HG03095 (cell line): ENCODE results near the gene ACBD6.

Source experiments
- ATAC-seq: cut with Tn5 transposase; IDR thresholded peaks from one replicate; pipeline ENCODE4 v1.9.1; 2021; ENCODE audit warnings: moderate library complexity; ENCODE audit not compliant: unreplicated experiment

The ACBD6 gene

DNA sequence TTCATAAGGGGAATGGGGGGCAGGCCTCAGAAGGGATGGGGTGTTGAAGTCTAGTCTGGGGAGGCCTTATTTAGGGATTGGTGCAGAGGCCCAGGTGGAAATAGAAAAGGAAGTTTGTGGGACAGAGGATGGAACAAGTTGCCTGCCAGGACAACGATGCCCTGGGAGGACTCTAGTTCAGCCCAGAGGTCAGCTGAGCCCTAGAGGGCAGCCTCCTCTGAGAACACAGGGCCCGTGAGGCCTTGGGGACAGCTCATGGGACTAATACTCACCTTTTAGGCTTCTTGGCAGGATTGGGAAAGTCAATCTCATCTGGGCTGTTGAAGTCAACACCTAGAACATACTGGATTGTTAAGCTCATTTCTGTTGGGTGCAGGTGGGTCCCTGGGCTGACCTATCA lies 229.3 kb downstream of the ACBD6 start:
- no peak for ATAC-seq

DNA sequence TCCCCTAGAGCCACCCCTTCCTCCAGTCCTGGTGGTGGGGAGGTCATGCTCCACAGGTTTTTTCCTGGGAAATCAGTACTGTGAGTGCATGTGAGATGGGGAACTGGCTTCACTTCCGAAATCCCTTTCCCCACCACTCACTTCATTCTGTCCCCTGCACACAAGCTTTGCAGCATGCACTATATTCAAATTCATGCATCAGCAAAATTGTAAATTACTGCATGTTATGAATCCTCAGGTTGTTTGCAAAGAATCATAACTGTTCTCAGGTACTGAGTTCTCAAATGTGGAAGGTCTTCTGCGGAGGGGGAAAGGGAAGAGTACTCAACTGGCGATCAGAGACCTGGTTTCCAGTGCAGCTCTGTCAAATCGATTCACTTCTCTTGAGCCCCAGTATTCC lies 230.0 kb downstream of the ACBD6 start:
- no peak for ATAC-seq

DNA sequence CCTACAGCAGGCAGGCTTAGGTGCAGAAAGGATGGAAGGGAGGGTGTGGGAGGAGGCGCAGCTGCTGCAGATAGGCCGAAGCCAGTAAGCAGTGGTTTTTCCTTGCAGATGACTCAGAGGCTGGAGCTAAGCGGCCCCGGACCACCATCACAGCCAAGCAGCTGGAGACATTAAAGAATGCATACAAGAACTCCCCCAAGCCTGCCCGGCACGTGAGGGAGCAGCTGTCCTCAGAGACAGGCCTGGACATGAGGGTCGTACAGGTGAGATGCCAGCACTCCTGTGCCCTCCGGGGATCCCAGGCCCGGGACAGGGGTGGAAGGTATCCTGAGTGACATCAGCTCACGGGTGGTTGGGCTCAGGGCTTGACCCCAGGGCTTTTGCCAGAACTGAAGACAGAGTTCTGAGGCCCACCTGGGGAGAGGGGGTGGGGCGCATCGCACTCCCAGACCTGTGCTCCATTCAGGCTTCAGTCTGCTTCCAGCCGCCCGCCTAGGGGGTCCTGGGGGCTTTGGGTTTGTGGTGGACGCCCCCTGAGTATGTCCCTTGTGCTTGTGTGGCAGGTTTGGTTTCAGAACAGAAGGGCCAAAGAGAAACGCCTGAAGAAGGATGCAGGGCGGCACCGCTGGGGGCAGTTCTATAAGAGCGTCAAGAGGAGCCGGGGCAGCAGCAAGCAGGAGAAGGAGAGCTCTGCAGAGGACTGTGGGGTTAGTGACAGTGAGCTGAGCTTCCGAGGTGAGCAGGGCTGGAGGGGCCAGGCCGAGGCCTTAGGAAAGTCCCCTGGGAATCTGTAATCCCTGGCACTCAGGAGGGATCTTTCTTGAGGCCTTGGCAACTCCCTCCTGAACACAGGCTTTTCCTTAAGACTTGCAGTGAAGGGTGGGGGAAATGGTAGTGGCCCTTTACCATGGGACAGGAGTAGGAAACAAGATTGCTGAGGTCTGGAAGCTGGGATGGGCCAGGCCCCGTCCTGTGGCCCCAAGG lies 230.8 kb downstream of the ACBD6 start:
- no peak for ATAC-seq

DNA sequence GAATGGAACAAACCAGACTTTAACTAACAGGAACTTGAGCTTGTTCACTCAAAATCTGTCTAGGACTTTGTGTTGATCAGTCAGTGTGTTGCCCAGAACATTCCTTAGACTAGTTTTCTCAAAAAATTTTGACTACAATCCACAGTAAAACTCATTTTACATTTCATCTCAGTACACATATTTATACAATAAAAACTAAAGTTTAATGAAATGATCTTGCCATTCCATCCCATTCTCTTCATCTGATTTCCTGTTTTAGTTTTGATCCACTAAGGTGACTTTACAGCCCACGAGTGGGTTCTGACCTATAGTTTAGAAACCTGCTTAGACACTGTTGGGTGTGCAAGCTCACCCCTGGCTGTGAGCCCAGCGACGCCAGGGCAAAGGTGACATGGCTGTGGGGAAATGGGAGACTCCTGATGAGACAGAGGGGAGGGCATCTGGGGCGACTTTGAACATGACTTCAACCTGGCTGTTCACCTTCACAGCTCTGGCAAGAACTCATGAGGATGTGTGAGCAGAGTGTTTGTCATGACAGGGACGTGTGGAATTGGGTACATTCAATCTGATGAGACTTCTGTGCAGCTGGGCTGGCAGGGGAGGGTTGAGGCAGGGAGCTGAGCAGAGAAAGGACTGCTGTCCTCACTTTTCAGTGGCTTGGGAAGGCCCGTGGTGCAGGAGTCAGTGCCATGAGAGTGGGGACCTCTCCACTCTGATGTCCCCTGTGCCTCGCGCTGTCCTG lies 231.7 kb downstream of the ACBD6 start:
- no peak for ATAC-seq

DNA sequence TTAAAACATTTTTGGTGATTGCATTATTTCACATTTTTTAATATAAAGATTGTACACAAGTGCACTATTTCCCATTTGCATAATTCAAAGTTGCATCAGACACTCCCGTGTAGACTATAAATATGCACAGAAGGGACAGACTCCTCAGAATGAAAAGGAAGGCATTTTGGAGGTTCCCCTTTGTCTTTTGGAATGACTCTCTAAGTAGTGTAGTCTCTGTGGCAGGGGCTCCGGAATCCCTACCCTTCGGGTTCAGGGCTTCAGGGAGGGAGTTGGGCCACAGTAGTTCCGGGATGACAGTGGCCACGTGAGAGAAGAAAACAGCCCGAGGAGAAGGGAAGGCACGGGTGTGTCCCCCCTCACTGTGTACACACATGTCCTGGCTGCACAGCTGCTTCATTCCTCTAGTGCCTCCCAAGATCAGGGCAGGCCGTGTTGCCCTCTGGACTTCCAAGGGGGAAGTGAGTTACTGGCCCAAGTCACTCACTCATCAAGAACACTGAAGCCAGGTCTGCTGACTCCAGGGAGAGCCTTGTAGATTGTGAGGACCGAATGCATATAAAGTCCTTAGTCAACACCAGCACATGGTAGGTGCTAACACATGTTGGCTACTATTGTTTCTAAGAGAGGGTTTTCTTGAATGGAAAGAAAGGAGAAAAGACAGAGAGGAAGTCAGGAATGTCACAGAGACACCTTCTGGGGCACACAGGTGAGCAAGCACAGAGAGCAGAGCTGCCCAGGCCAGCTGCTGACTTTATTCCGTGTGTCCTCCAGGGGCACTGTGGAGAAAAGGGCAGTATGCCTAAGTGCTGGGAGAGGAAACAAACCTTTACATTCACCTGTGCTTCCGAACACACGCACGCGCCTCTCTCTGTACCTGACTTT lies 232.5 kb downstream of the ACBD6 start:
- no peak for ATAC-seq

DNA sequence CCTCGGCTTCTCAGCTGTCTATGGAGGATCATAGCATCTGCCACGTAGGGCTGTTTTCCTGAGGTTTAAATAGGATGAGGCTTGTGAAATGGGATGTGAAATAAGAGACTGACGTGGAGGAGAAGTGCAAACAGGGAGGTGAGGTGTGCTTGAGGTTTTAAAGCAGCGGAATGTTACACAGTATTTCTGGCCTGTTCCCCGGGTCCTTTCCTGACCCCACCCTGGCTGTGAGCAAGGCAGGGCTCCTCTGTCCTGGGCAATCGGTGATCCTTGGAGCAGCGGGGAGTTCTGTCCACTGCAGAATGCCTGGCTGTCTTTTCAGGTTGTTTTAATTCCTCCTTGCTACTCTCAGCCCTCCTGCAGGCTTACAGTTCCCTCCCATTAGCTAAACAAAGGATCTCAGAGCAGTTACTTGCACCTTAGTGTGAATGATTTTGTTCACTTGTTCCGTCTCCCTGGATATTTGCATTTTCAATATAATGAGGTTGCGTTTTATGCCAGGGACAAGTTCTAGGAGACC lies 233.8 kb downstream of the ACBD6 start:
- no peak for ATAC-seq

DNA sequence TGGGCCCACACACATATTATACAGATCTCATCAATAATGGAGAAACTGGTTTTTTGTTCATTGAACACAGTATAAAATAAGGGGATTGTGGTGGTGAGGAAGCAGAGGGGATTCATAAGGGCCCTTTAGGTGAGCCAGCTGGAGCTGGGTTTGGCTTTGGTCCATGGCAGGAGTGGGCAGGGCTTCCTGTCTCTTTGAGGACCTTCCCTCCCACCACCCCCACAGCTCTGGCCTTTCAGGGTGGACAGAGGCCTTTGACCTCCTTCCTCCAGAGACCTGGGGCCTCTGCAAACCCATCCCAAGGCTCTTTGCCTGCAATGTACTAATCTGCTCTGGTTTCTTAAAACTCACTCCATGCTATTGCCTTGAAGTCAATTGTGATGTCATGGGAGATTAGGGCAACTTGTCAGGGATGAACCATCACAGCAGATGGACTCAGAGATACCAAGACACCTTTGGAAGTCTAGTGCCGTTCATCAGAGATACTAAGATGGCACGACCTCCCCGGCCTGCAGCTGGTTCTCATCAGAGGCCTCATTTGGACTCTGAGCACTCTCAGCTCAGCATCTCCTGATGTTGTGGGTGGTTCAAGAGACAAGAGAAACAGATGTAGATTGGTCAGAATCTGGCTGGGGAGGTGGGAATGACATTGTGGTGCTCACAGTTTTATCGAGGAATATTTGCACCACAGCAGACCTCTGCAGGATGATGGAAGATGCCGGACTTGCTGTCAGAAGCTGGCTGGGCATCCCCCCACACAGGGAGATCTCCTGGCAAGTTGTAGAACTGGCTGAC lies 234.4 kb downstream of the ACBD6 start:
- ATAC-seq = no peak

DNA sequence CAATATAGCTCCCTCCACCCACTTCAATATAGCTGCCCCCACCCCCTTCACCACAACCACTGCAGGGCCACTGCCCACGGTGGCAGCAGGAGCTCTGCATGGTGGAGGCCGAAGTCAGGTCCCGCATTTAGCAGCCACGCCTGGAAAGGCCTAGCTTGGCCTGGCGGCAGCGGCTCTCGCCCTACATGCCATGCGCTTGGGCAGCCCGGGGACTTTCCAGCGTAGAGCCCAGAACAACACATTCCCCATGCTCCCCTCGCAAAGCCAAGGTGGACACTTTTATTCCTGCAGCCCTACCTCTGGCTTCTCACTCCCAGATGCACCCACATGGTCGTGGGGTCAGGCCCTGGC lies 235.2 kb downstream of the ACBD6 start:
- ATAC-seq = no peak

DNA sequence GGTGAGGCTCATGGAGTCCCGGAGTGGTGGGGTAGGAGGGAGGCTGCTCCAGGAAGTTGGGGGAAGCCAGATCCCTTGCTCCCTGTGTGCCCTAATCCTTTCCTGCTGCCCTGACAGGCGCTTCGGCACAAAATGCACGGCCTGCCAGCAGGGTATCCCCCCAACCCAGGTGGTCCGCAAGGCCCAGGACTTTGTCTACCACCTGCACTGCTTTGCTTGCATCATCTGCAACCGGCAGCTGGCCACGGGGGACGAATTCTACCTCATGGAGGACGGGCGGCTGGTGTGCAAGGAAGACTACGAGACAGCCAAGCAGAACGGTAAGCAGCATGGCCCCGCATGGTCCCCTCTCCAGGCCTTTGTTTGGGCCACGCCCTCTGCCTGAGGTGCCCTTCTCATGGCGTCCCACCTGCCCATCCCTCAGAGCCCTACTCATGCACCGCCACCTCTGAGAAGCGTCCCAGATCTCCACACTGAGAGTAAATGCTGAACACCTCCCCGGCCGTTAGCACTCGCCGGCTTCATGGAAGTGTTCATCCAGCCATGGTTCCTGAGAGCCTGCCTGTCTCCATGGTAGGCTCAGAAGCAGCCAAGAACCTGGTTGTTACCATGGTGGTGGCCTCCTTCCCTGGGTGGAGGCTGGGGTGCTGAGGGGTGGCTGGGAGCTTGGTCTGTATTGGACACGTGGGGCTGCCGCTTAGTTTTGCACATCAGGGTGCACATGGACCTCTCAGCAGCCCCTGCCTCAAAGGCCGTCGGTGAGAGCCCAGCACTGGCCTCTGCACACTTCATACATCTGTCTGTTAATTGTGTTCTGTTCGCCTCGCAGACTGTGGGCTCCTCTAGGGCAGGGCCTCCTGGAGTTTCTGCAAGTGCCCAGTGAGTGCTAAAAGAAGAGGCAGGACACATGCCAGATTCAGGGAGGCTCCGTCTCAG lies 235.8 kb downstream of the ACBD6 start:
- ATAC-seq = no peak

DNA sequence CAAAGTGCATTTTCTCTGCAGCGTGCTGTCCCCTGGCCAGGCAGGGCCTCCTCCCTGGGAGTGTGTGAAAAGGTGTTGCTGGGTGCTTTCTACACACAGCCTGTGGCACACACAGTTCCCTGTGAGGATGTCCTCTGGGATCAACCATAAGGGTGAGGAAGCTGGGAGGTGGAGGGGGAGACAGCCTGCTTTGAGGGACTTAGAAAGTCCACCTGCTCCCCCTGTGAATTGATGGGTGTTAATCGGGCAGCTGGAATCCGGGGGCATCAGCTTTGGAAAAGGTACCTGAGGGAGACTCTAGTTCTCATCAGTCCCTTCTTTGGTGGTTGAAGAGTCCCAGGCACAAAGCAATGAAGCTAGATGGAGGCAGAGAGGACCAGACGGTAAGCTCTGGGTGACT lies 236.5 kb downstream of the ACBD6 start:
- no peak for ATAC-seq

DNA sequence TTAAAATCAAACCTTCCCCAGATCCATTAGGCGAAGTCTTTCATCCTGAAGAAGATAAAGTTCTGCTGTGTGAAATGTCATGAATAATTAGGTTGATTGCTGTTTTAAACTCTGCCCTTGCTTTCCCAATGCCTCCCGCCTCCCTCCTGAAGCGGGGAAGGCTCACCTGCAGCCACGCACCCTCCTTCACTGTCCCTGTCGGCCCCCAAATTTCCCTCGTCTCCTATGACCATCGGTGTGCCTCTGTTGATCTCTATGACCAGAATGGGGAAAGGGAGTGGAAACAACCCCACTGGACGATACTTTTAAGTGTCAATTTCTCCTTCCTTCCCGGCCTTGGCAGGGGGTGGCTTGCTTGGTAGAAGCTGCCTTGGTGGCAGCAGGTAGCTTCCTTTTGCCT lies 237.2 kb downstream of the ACBD6 start:
- ATAC-seq = no peak

DNA sequence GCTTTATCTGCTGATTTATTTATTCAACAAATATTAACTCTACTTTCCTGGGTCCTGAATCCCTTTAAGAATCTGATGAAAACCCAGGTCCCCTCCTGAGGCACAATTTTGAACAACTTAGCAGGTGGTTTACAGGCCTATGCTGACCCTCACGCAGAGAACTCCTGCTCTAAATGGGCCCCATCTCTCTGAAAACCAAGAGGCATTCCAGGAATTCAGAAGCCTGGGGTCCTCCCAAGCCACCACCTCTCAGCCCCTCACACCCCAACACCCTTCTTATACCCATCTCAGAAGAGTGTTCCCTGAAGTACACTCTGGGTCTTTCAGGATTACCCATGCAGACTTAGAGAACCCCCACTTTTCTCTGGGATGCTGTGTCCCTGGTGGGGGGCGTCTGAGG lies 237.8 kb downstream of the ACBD6 start:
- no peak for ATAC-seq

DNA sequence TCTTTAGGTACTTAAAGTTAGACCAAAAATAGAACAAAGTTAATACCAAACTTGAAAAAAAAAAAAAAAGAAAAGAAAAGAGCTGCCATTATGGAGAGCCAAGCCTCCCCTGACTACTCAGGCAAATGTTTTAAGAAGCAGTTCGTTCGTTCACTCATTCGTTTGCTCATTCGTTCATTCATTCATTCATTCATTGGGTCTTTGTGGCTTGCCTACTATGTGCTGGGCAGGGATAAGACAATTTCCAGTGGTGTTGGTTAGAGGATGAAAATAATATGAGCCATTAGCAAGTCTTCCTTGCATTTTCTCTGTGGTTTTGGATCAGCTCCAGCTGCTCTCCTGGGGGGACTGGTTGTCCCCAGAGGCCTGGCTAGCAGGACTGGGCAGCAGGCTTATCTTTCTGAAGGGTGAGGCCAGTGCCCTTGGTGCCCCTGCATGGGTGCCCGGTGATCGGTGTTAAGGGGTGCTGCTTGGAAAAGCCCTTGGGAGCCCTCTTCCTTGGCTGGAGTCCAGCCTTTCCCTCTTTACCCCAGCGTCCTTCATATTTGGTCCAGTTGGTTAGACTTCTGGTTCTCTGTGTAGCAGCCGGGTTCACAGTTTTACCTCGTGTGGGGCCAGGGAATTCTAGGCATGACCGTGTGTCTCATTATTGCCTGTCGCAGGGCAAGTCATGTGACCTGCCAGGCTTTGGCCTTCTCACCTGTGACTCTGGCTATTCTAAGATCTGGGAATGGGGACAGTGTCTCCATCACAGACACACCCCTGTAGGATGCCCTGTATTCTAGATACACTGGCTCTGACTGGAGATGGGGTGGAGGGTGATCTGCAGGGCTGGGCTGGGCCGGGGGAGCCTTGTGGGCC lies 239.5 kb downstream of the ACBD6 start:
- ATAC-seq = no peak

DNA sequence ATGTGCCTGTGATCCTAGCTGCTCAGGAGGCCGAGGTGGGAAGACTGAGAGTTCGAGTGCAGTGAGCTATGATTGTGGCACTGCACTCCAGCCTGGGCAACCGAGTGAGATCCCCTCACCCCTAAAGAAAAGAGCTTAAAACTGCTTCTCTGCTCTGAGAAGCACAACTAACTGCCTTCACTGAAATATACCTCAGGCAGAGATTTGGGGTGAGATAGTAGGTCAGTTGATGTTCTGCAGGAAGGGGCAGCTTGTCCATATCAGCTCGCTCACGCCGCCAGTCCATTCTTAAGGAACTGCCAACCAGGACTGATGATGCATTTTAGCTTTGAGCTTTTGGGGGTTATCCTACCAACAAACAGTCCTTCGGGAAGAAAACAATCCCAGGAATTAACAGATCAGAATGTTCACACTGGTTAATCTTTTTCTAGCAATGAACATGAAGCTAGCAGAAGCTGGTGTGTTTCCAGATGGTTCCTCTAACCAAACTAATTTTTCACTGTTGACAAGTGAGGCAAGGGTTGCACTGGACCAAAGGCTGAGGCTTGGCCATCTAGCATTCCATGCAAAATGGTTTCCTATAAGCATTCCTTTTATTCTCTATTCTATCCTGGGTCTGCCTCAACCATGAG lies 240.7 kb downstream of the ACBD6 start:
- no peak for ATAC-seq

DNA sequence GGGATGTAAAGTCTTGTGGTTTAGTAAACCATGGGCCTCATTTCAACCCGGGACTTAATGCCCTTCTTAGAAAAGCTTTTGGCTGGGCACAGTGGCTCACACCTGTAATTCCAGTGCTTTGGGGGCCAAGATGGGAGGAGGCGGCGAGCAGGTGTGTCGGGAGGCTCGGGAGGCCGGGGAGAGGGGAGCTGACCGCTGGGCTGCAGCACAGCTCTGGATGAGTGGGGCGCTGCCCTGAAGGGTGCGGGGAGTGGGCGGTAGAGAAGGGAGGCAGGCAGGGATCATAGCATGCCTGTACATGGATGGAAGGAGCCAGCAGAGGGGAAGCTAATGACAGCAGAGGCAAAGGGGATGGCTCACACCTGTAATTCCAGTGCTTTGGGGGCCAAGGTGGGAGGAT lies 241.3 kb downstream of the ACBD6 start:
- ATAC-seq = no peak

DNA sequence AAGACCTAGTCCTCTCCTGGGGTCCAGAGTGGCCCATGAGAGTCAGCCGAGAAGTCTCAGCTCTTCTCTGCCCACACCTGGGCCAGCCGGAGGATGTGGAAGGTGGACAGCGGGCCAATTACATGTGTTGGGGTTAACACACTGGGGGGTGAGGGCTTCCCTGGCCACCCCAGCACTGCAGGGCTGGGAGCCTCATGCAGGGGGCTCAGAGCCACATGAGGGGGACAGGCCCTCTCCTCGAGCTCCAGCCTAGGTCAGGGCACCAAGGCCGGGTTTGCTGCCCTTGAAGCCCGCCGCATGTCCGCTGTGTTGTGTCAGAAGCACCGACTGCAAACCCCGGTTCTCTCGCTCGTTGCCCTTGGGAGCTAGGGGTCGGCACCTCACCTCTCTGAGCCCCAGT lies 241.8 kb downstream of the ACBD6 start:
- ATAC-seq = no peak

DNA sequence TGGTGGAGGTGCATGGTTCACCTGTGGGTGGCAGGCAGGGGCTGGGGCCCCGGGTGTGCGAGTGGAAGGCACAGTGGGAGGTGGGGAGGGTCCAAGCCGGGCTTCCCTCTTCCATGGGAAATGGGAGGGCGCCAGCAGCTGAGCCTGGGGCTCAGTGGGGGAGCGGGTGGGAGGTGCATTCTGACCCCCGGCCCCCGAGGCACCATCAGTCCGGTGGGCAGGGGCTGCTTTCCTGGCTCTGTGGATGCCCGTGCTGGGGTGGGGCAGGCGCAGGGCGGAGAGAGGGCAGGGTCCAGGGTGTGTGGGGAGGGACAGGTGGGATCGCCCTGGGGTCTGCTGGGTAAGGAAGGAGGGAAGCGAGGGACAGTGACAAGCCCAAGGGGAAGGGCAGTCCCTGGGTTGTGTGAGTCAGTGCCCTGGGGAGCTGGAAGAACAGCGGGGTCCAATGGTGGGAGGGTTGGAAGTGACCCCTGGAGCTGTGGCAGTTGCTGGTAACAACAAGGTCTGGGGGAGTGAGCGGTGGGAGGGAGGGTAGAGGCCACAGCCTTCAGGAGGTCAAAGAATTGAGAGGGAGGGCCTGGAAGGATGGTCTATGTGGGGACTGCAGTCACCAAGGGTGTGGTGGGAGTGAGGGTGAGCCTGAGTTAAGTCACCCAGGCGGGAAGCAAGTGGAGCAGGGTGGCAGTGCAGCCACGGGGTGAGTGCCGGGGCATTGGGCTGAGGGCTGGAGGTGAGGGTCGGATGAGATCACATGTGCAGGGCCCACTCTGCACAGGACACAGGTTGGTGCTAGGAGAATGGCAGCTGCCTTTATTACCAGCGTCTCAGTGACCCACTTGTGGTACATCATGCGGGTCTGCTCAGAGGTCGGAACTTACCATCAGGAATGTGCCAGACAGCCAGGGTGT lies 242.7 kb downstream of the ACBD6 start:
- no peak for ATAC-seq
